NCI-H82 treated with DMSO at 0.1 percent for 48 hours (cell line): ENCODE measurements around the gene CTNNA3.
"Not testable (repeated sequence)": the region's sequence is repeated elsewhere in the genome, so short reads cannot be mapped to it uniquely, and the experiment has no call there.

Experiments
- DNase-seq: peaks from one replicate; lab custom pipeline; 2025; ENCODE audit not compliant: unreplicated experiment; lab: John Stamatoyannopoulos, UW

Gene CTNNA3

DNA sequence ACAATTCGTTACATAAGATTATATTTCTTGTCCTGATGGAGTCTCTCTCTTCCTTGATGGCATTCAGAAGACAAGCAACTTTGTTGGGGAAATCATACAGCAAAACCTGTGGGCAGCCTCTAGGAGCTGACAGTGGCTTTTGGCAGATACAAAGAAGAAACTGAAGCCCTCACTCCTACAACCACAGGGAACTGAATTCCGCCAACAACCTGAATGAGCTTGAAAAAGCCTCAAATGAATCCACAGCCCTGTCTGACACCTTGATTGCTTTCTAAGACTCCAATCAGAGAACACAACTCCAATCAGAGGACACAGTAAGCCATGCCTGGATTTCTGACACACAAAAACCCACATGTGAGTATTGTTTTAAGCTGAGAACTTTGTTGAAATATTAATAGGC lies 1346.9 kb downstream of the CTNNA3 start:
- no peak for DNase-seq

DNA sequence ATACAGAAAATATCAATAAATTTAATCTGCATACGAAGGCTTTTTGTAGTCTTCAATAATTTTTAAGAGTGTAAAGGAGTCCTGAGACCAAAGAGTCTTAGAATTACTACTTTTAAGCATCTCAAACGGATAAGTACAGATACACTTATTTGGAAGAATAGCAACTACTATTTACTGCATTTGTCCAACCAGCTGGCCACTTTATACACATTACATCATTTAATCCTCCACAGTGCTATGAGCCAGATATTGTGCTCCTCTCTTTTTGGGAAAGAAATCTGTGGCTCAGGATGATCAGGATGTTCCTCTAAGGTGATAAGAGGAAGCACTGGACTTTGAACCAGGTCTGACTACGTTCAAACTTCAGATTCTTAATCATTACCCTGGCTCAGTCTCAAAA lies 1358.8 kb downstream of the CTNNA3 start:
- DNase-seq: no peak

GRCh38 chr10:66336791-66337190 lies 1359.2 kb downstream of the CTNNA3 start:
- DNase-seq: no peak

- DNase-seq: not testable (repeated sequence)
Measured at GRCh38 chr10:66335753-66336152, 1360.2 kb downstream of the CTNNA3 start.

DNA sequence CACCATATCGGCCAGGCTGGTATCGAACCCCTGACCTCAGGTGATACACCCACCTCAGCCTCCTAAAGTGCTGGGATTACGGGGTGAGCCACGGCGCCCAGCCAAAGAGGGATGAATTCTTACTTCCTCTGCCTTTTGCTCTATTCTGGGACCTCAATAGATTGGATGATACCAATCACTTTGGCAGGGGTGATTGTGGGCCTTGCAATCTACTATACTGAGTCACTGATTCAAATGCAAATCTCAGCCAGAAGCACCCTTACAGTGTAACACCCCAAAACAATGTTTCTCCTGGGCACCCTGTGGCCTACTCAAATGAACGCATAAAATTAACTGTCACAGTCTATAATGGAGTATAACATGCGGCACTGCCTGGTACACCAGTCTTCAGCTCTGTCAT lies 1366.8 kb downstream of the CTNNA3 start:
- DNase-seq: no peak

GRCh38 chr10:66326876-66327275 lies 1369.1 kb downstream of the CTNNA3 start:
- DNase-seq: no peak

DNA sequence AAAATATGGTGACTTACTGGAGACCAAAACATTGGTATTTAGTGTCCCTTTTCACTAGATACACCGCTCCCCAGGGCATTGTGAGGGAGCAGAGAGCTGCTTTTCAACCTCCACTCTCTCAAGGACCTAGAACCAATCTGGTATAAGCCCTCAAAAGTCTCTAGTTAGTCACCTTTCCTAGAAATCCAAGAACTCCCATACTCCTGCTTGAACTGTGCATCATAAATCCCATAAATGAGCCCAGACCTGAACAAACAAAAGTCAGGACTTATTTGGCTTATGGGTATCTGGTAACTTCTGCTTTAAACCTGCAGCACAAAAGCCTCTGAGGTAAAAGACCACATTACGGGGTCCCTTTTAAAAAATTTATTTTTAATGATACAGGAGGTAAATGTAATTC lies 1373.2 kb downstream of the CTNNA3 start:
- no peak for DNase-seq

GRCh38 chr10:66321723-66322665 lies 1374.0 kb downstream of the CTNNA3 start:
- DNase-seq: no peak

GRCh38 chr10:66318761-66319160 lies 1377.2 kb downstream of the CTNNA3 start:
- DNase-seq: no peak

GRCh38 chr10:66307826-66308225 lies 1388.2 kb downstream of the CTNNA3 start:
- DNase-seq: no peak

GRCh38 chr10:66301078-66301477 lies 1394.9 kb downstream of the CTNNA3 start:
- DNase-seq: no peak

- no peak for DNase-seq
Measured at GRCh38 chr10:66295602-66296001, 1400.4 kb downstream of the CTNNA3 start.

DNA sequence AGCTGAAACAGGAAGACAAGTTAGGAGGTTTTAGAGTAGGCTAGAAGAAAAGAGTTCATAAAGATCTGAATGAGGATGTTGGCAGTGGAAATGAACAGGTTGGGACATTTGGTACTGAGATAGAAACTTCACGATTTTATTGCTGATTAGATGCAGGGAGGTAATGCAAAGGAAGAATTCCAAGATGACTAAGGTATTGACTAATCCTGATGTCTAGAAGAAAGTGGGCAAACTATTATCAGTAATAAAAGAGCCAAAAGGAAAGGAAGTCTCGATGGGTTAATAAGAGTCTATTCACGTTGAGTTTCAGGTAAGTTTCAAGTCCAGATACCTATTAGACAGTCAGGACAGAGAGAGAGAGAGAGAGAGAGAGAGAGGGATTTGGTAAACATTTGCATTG lies 1401.5 kb downstream of the CTNNA3 start:
- no peak for DNase-seq

- no peak for DNase-seq
Measured at GRCh38 chr10:66292922-66293321, 1403.1 kb downstream of the CTNNA3 start.

DNA sequence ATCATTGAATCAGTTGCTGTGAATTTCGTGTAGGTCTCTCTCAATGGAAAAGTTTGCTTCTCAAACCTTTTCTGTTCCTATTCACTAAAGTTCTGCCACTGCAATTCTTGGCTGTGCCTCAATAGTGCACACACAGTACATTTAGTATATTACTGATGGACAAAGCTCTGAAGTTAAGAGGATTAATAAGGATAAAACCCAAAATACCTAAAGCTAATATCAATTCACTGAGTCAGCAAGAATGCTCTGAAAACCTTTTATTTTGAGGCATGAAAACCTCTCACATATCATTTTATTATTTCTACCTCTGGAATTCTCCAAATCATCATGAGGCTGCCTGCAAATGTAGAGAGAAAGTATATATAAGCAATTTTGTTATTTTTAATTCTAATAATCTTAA lies 1403.5 kb downstream of the CTNNA3 start:
- DNase-seq: no peak

- DNase-seq: no peak
Measured at GRCh38 chr10:66291133-66291532, 1404.9 kb downstream of the CTNNA3 start.

DNA sequence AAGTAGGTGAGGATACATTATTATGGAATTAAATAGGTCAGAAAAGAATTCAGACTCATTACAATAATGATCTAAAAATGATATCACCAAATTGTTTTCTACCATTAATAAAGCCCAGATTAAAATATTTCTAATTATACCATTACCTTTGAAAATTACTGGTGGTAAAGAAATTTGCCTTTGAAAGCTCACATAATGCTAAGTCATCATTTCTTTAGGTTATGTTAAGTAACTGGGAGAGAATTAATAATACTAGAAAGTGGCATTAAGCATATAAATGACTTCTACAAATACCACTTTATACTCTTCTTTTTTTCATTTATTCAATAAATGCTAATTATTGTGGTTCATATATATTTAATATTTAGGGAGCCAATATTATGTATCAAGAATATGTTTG lies 1411.4 kb downstream of the CTNNA3 start:
- DNase-seq: no peak

DNA sequence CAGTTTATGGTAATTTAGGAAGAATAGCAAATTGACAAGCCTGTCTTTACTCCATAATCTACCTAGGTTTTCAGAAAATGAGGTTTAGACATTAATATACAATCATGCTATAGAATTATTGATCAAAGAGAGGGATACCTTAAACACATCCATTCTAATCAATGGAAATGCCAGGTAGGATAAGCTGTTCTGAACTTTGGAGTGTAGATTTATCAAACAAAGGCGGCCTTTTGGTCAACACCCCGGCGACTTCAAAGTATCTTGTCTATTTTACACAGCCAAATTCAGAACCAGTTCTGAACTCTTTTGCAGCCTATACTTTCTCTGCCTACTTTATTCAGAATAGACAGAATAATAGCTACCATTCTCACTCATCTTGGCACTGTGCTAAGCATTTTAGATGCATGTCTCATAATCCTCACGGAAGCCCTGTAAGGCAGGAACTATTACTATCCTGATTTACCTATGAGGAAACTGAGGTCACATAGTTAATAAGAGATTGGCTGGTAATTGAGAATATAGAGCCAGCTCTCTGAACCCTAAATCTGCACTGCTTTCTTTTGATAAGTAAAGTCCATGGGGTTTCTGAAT lies 1412.0 kb downstream of the CTNNA3 start:
- DNase-seq: no peak

GRCh38 chr10:66283064-66283463 lies 1412.9 kb downstream of the CTNNA3 start:
- no peak for DNase-seq

- no peak for DNase-seq
Measured at GRCh38 chr10:66281327-66281726, 1414.7 kb downstream of the CTNNA3 start.

DNA sequence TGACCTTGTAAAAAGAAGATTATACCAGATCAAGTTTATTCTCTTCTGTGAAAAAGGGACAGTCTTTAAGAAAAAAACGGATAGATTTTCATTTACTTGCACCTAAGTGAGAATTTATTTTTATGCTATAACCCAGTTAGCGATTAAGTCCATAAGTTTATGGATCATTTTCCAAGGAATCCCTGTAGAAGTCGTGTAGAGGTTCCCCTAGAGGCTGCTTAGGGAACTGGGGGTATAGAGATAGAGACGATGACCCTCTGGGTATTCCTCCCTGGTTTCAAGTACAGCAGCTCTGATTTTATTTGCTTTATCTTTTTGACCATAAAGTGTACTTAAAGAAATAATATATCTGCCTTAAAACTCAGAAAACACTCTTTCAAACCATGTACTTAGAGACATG lies 1418.5 kb downstream of the CTNNA3 start:
- no peak for DNase-seq

- no peak for DNase-seq
Measured at GRCh38 chr10:66273966-66274519, 1422.0 kb downstream of the CTNNA3 start.
